KMS-11 (cell line): ENCODE measurements around the gene CRISPLD2.

Experiments
- H2AFZ ChIP-seq: fragments of 200-600 bp; sonication (generic); 2 replicates; pipeline ENCODE4 v1.6.1; 2016; ENCODE audit warnings: antibody characterized with exemption, mixed run types, low read depth
- H3K27ac ChIP-seq: fragments of 200-600 bp; sonication (generic); 2 replicates; pipeline ENCODE4 v1.6.1; 2016; ENCODE audit warnings: mild to moderate bottlenecking, mixed run types
- H3K27me3 ChIP-seq: fragments of 200-600 bp; sonication (generic); 2 replicates; pipeline ENCODE4 v1.6.1; 2017; ENCODE audit warnings: mild to moderate bottlenecking, low read depth, mixed run types, moderate library complexity; ENCODE audit not compliant: insufficient read depth
- H3K36me3 ChIP-seq: fragments of 200-600 bp; sonication (generic); 2 replicates; pipeline ENCODE4 v1.6.1; 2017; ENCODE audit warnings: mild to moderate bottlenecking, mixed run types; ENCODE audit not compliant: insufficient read depth
- H3K4me1 ChIP-seq: fragments of 200-600 bp; sonication (generic); 2 replicates; pipeline ENCODE4 v1.6.1; 2016; ENCODE audit warnings: mild to moderate bottlenecking, low read depth, mixed run types; ENCODE audit not compliant: poor library complexity, severe bottlenecking
- H3K4me2 ChIP-seq: fragments of 200-600 bp; sonication (generic); 2 replicates; pipeline ENCODE4 v1.7.0; 2016; ENCODE audit warnings: mild to moderate bottlenecking, mixed run types
- H3K4me3 ChIP-seq: fragments of 200-600 bp; sonication (generic); IDR thresholded peaks from 2 replicates; pipeline ENCODE4 v1.6.1; 2017; ENCODE audit warnings: low read depth, low read length, mixed read lengths; ENCODE audit not compliant: insufficient read depth
- H3K79me2 ChIP-seq: fragments of 200-600 bp; sonication (generic); 2 replicates; pipeline ENCODE4 v1.6.1; 2016; ENCODE audit warnings: low read depth, mixed run types; ENCODE audit not compliant: insufficient read depth
- H3K9ac ChIP-seq: fragments of 200-600 bp; sonication (generic); 2 replicates; pipeline ENCODE4 v1.6.1; 2016; ENCODE audit warnings: mild to moderate bottlenecking, mixed run types
- H4K20me1 ChIP-seq: fragments of 200-600 bp; sonication (generic); 2 replicates; pipeline ENCODE4 v1.6.1; 2016; ENCODE audit warnings: mild to moderate bottlenecking, mixed run types; ENCODE audit not compliant: insufficient read depth
- CTCF ChIP-seq: fragments of 200-600 bp; sonication (generic); conservative IDR thresholded peaks from 2 replicates; pipeline ENCODE4 v1.6.1; 2017; ENCODE audit warnings: low read depth, mild to moderate bottlenecking, antibody characterized with exemption, low read length, moderate library complexity, mixed read lengths

CRISPLD2 gene

GRCh38 chr16:84905965-84906460 is 86.2 kb downstream of the CRISPLD2 start:
- Histone ChIP-seq H3K9ac (no peak overlapping the region), H2AFZ (no peak overlapping the region), H3K4me2 (no peak overlapping the region), H3K36me3 (no peaks in the 10 kb centered on the region), H3K27me3 (peaks cover 83% of the 10 kb centered on the region), H3K27ac (no peak overlapping the region), H3K4me3 (no peak overlapping the region), H4K20me1 (no peaks in the 10 kb centered on the region), H3K4me1 (no peaks in the 10 kb centered on the region), H3K79me2 (no peaks in the 10 kb centered on the region)
- TF ChIP-seq CTCF, result no peak

- no peaks in the 10 kb centered on the region for H4K20me1 ChIP-seq
- H3K36me3 ChIP-seq, result no peaks in the 10 kb centered on the region
- H3K27ac ChIP-seq, result no peak overlapping the region
- TF ChIP-seq CTCF, result no peak
- no peaks in the 10 kb centered on the region for H3K79me2 ChIP-seq
- H3K4me3 ChIP-seq, result no peak overlapping the region
- H2AFZ ChIP-seq, result no peak overlapping the region
- no peaks in the 10 kb centered on the region for H3K4me1 ChIP-seq
- peaks cover 82% of the 10 kb centered on the region for H3K27me3 ChIP-seq
- H3K4me2 ChIP-seq, result no peak overlapping the region
- no peak overlapping the region for H3K9ac ChIP-seq
Observed at GRCh38 chr16:84907051-84907450, 87.3 kb downstream of the CRISPLD2 start.

GRCh38 chr16:84907575-84907974 is 87.8 kb downstream of the CRISPLD2 start:
- no peak overlapping the region for H3K4me2 ChIP-seq
- H3K27me3 ChIP-seq, result peaks cover 83% of the 10 kb centered on the region
- H3K27ac ChIP-seq, result no peak overlapping the region
- no peaks in the 10 kb centered on the region for H4K20me1 ChIP-seq
- H3K4me3 ChIP-seq, result no peak overlapping the region
- no peak overlapping the region for H3K9ac ChIP-seq
- no peaks in the 10 kb centered on the region for H3K4me1 ChIP-seq
- H3K36me3 ChIP-seq, result no peaks in the 10 kb centered on the region
- no peaks in the 10 kb centered on the region for H3K79me2 ChIP-seq
- no peak overlapping the region for H2AFZ ChIP-seq
- TF ChIP-seq CTCF, result no peak

GRCh38 chr16:84909476-84910085 is 89.8 kb downstream of the CRISPLD2 start:
- no peak overlapping the region for H3K4me2 ChIP-seq
- no peaks in the 10 kb centered on the region for H3K79me2 ChIP-seq
- no peak overlapping the region for H3K9ac ChIP-seq
- no peak overlapping the region for H3K27ac ChIP-seq
- H3K4me3 ChIP-seq, result no peak overlapping the region
- no peaks in the 10 kb centered on the region for H4K20me1 ChIP-seq
- H3K36me3 ChIP-seq, result no peaks in the 10 kb centered on the region
- no peak overlapping the region for H2AFZ ChIP-seq
- no peaks in the 10 kb centered on the region for H3K4me1 ChIP-seq
- no peak for TF ChIP-seq CTCF
- H3K27me3 ChIP-seq, result peaks cover 89% of the 10 kb centered on the region
